ENCODE measurements around the gene ERBB4.

GRCh38 chr2:212005085-212005671 is 533.4 kb downstream of the ERBB4 start:
- TF ChIP-seq CTCF (IDR thresholded peaks at IDR 0.05) (no peak), POLR2A (IDR thresholded peaks at IDR 0.05) (no peak)

Data from uterus (tissue), 2 donors.